Kidney epithelial cell (primary cell): ENCODE measurements around the gene LAMB2. TPM values are rescaled to one million over a fixed set of nuclear protein-coding genes. Genes with fewer than 3 reads are reported as not detected.

ENCODE experiments used
- DNase-seq: peaks from one replicate; pipeline ENCODE4 v3.0.0-alpha.2; 2010; ENCODE audit warnings: low read depth
- H3K27me3 ChIP-seq: 2 replicates; pipeline ENCODE4 v1.6.0; 2011; ENCODE audit warnings: low read length; ENCODE audit not compliant: control insufficient read depth, insufficient read depth
- H3K36me3 ChIP-seq: 2 replicates; pipeline ENCODE4 v1.5.1; 2011; ENCODE audit warnings: low read length; ENCODE audit not compliant: control insufficient read depth, insufficient read depth
- H3K4me3 ChIP-seq: 2 replicates; pipeline ENCODE4 v1.5.1; 2011; ENCODE audit warnings: low read depth, mild to moderate bottlenecking, control low read depth, low read length
- CTCF ChIP-seq: IDR thresholded peaks from 2 replicates; pipeline ENCODE4 v1.5.1; 2011; ENCODE audit warnings: mild to moderate bottlenecking, moderate library complexity, low read length, control low read depth, inconsistent platforms; ENCODE audit not compliant: insufficient read depth, poor library complexity, severe bottlenecking
- total RNA-seq: library from RNA; depleted of rRNA; stranded (reverse); fragments of >200 nt; gene quantifications from 2 replicates; pipeline ENCODE4 v1.2.3, GENCODE V29; 2015

LAMB2 gene
- total RNA-seq, 1 donor from 2014 or later = 197 TPM

GRCh38 chr3:49163609-49164008 is 30.8 kb upstream of the LAMB2 start:
- no peak for TF ChIP-seq CTCF
- Histone ChIP-seq H3K4me3 (no peak overlapping the region), H3K27me3 (no peaks in the 10 kb centered on the region), H3K36me3 (peaks cover 4% of the 10 kb centered on the region)
- DNase-seq = no peak

GRCh38 chr3:49162751-49163419 is 30.0 kb upstream of the LAMB2 start:
- no peak overlapping the region for H3K4me3 ChIP-seq
- TF ChIP-seq CTCF = no peak
- DNase-seq = no peak
- no peaks in the 10 kb centered on the region for H3K27me3 ChIP-seq
- H3K36me3 ChIP-seq = peaks cover 4% of the 10 kb centered on the region

GRCh38 chr3:49161808-49162530 is 29.1 kb upstream of the LAMB2 start:
- no peak for TF ChIP-seq CTCF

GRCh38 chr3:49161197-49161596 is 28.3 kb upstream of the LAMB2 start:
- DNase-seq = no peak
- no peak overlapping the region for H3K4me3 ChIP-seq
- no peak for TF ChIP-seq CTCF
- H3K27me3 ChIP-seq = no peaks in the 10 kb centered on the region
- peaks cover 4% of the 10 kb centered on the region for H3K36me3 ChIP-seq

More at GRCh38 chr3:49161808-49162530, 29.1 kb upstream of the LAMB2 start:
- no peaks in the 10 kb centered on the region for H3K27me3 ChIP-seq
- H3K36me3 ChIP-seq = peaks cover 4% of the 10 kb centered on the region
- no peak overlapping the region for H3K4me3 ChIP-seq
- DNase-seq = no peak

GRCh38 chr3:49158792-49159191 is 25.9 kb upstream of the LAMB2 start:
- no peak for TF ChIP-seq CTCF

More at GRCh38 chr3:49158792-49159191, 25.9 kb upstream of the LAMB2 start:
- DNase-seq = peak; percentile 41
- H3K36me3 ChIP-seq = peaks cover 4% of the 10 kb centered on the region
- H3K27me3 ChIP-seq = no peaks in the 10 kb centered on the region
- no peak overlapping the region for H3K4me3 ChIP-seq
